Uterus (tissue), 2 donors: ENCODE measurements around the gene CIAO2B.

Experiments used
- CTCF ChIP-seq, 4 experiments: fragments of 200-600 bp in 2 of 4; fragments of 450-650 bp in 2 of 4; sonication (generic) in 2 of 4; IDR thresholded peaks; one replicate each; pipeline ENCODE4 v1.5.1; 2016 to 2019; ENCODE audit warnings: antibody characterized with exemption in 4 of 4, mild to moderate bottlenecking in 2 of 4, moderate library complexity in 1 of 4
- POLR2A ChIP-seq, 2 donors: fragments of 450-650 bp; IDR thresholded peaks; one replicate each; pipeline ENCODE4 v1.6.1; 2016; ENCODE audit warnings: antibody characterized with exemption in 2 of 2, mild to moderate bottlenecking in 1 of 2, moderate library complexity in 1 of 2

GRCh38 chr16:66891360-66891759 lies 42.8 kb downstream of the CIAO2B start:
- TF ChIP-seq CTCF (IDR thresholded peaks at IDR 0.05) (no peak), POLR2A (IDR thresholded peaks at IDR 0.05) (no peak)
